ENCODE measurements around the gene DPM3. TPM values are rescaled to one million over a fixed set of nuclear protein-coding genes. Genes with fewer than 3 reads are reported as not detected.
A peak's percentile ranks its signal among the peaks of the same experiment; 100 is the strongest.
"Not testable (repeated sequence)": the region's sequence is repeated elsewhere in the genome, so short reads cannot be mapped to it uniquely, and the experiment has no call there.

The DPM3 gene
- total RNA-seq, 4 donors from 2014 or later: 54.5 to 176 (median 80.6) TPM

DNA sequence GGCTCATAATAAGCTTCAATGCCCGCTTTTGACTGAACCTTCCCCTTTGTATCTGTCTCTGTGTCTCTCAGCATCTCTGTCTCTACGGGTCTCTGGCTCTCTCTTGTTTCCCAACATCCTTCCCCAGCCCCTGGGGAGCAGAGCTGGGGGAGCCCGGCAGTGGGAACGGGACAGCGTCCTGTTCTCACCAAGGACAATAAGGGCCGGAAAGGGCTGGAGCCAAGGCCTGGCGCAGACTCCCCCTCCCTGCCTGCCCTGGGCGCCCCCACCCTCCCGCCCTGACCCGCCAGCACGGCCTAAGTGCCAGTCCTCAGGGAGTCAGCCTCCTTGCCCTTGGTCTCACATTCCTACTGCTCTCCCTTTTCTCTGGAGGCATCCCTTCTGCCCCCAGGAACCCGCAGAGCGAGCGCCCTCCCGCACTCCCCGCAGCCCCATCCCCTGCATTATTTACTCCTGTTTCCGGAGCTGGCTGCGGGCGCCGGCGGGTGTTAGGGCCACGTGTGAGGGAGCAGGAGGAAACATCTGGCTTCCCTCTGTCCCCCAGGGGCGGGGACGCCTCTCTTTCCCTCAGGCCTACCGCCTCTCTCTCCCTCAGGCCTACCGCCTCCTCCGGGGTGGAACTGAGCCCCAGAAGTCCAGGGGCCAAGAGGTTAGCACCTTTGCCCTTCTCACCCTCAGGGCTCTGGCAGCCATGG is 26.3 kb upstream of the DPM3 start:
- H3K4me3 ChIP-seq: peak overlapping the region; percentile 9 to 42 (median 12)
- peak; percentile 90 for DNase-seq (ENCODE audit: extremely low spot score)
- peaks cover 0 to 26% (median 23%) of the 10 kb centered on the region in 4 donors for H3K36me3 ChIP-seq
- 34% methylated on average over 16 of the region's 27 CpGs for WGBS
- TF ChIP-seq POLR2AphosphoS5 (IDR thresholded peaks at IDR 0.05): peak in 1 of 2 donors; percentile 42
- TF ChIP-seq, protein P1, sequence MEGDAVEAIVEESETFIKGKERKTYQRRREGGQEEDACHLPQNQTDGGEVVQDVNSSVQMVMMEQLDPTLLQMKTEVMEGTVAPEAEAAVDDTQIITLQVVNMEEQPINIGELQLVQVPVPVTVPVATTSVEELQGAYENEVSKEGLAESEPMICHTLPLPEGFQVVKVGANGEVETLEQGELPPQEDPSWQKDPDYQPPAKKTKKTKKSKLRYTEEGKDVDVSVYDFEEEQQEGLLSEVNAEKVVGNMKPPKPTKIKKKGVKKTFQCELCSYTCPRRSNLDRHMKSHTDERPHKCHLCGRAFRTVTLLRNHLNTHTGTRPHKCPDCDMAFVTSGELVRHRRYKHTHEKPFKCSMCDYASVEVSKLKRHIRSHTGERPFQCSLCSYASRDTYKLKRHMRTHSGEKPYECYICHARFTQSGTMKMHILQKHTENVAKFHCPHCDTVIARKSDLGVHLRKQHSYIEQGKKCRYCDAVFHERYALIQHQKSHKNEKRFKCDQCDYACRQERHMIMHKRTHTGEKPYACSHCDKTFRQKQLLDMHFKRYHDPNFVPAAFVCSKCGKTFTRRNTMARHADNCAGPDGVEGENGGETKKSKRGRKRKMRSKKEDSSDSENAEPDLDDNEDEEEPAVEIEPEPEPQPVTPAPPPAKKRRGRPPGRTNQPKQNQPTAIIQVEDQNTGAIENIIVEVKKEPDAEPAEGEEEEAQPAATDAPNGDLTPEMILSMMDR (IDR thresholded peaks at IDR 0.05): no peak
- TF ChIP-seq POLR2A (IDR thresholded peaks at IDR 0.05; ENCODE audit: low read depth): no peak
- no peak for TF ChIP-seq EP300 (IDR thresholded peaks at IDR 0.05)
- H3K27ac ChIP-seq (replicated peaks in 1 of 4): peak overlapping the region; percentile 29 to 66 (median 49)
- peaks cover 16 to 30% (median 28%) of the 10 kb centered on the region in 4 donors for H3K4me1 ChIP-seq
- no peaks in the 10 kb centered on the region for H3K27me3 ChIP-seq
- no peaks in the 10 kb centered on the region for H3K9me3 ChIP-seq
- intact Hi-C loops (cut with DNase I): no loop called here

DNA sequence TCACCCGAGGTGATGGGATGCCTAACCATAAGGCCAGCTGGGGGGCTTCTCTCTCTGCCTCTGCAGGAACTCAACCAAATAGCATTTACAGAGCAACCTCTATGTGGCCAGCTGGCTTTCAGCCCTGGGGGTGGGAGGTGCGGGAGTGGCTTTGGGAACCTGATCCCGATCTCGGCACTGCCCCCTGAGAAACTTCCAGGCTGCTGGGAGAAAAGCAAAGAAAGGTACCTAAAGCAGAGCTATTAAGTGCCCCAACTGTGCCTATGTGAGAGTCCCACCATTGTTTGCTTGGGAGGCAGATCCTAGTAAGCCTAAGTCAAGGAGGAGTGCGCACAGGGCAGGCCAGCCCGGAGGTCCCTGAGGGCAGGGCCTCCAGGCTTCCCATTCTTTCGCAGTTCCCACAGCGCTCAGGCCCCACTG is 25.7 kb upstream of the DPM3 start:
- DNase-seq (ENCODE audit: extremely low spot score): no peak
- peak overlapping the region in 3 of 4 donors; percentile 48 to 66 (median 50) for H3K27ac ChIP-seq (replicated peaks in 1 of 4)
- TF ChIP-seq EP300 (IDR thresholded peaks at IDR 0.05): no peak
- TF ChIP-seq, protein P1 (IDR thresholded peaks at IDR 0.05): no peak
- TF ChIP-seq POLR2A (IDR thresholded peaks at IDR 0.05; ENCODE audit: low read depth): no peak
- TF ChIP-seq POLR2AphosphoS5 (IDR thresholded peaks at IDR 0.05): no peak

DNA sequence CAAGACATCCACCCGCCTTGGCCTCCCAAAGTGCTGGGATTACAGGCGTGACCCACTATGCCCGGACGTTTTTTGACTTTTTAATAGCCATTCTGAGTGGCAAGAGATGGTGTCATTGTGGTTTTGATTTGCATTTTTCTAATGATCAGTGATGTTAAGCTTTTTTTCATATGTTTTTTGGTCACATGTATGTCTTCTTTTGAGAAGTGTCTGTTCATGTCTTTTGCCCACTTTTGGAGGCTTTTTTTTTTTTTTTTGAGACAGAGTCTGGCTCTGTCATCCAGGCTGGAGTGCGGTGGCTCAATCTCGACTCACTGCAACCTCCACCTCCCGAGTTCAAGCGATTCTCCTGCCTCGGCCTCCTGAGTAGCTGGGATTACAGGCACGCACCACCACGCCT is 24.3 kb upstream of the DPM3 start:
- WGBS: 93% methylated on average over 11 of the region's 11 CpGs
- H3K4me1 ChIP-seq: peaks cover 16 to 29% (median 22%) of the 10 kb centered on the region in 4 donors
- H3K4me3 ChIP-seq; H3K27me3 ChIP-seq; intact Hi-C loops (cut with DNase I); H3K9me3 ChIP-seq; H3K27ac ChIP-seq (replicated peaks in 1 of 4); DNase-seq (ENCODE audit: extremely low spot score): not testable (repeated sequence)
- peaks cover 0 to 12% (median 9%) of the 10 kb centered on the region in 4 donors for H3K36me3 ChIP-seq

More for the DNA sequence above, 25.7 kb upstream of the DPM3 start:
- Histone ChIP-seq H3K4me3 (peak overlapping the region in 2 of 4 donors; percentile 9 to 10), H3K9me3 (no peaks in the 10 kb centered on the region), H3K36me3 (peaks cover 0 to 26% (median 23%) of the 10 kb centered on the region in 4 donors), H3K27me3 (no peaks in the 10 kb centered on the region), H3K4me1 (peaks cover 16 to 29% (median 24%) of the 10 kb centered on the region in 4 donors)
- 66% methylated on average over 8 of the region's 8 CpGs for WGBS
- intact Hi-C loops (cut with DNase I): no loop called here

DNA sequence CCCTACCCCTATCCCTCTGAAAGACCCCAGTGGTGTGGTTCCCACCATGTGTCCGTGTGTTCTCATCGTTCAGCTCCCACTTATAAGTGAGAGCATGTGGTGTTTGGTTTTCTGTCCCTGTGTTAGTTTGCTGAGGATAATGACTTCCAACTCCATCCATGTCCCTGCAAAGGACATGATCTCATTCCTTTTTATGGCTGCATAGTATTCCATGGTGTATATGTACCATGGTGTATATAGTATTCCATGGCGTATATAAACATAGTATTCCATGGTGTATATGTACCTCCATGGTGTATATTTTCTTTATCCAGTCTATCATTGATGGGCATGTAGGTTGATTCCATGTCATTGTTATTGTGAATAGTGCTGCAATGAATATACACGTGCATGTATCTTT is 23.5 kb upstream of the DPM3 start:
- H3K27ac ChIP-seq (replicated peaks in 1 of 4); intact Hi-C loops (cut with DNase I); H3K36me3 ChIP-seq; H3K9me3 ChIP-seq; H3K27me3 ChIP-seq; H3K4me3 ChIP-seq; DNase-seq (ENCODE audit: extremely low spot score): not testable (repeated sequence)
- 95% methylated on average over 4 of the region's 4 CpGs for WGBS
- peaks cover 16 to 29% (median 22%) of the 10 kb centered on the region in 4 donors for H3K4me1 ChIP-seq

DNA sequence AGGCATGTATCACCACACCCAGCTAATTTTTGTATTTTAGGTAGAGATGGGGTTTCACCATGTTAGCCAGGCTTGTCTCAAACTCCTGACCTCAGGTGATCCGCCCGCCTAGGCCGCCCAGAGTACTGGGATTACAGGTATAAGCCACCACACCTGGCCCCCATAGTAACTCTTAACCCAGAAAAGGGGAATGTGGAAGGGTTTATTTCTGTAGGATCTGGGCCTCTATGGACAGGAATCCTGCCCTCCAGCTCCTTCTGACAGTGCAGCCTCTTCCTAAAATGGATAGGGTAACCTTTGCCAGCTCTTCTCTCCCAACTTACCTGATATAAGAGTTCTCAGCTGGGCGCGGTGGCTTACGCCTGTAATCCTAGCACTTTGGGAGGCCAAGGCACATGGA is 22.3 kb upstream of the DPM3 start:
- H3K36me3 ChIP-seq; H3K27me3 ChIP-seq; H3K27ac ChIP-seq (replicated peaks in 1 of 4); H3K9me3 ChIP-seq; DNase-seq (ENCODE audit: extremely low spot score); H3K4me3 ChIP-seq; intact Hi-C loops (cut with DNase I): not testable (repeated sequence)
- WGBS: 96% methylated on average over 6 of the region's 6 CpGs
- peaks cover 11 to 22% (median 17%) of the 10 kb centered on the region in 4 donors for H3K4me1 ChIP-seq

DNA sequence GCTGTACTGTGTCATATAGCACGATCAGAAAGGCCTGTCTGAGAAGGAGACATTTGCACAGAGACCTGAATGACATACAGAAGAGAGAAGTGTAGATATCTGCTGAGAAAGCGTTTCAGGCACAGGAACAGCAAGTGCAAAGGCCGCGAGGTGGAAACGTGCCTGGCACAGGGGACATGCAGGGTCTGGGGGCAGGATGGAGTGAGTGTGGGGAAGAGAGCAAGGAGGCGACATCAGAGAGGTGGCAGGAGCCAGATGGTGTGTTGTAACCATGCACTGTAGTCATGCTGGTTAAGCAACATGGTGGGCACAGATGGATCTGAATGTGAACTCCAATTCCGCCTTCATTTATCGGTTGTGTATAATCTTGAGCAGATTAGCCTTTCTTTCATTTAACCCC is 19.8 kb upstream of the DPM3 start:
- TF ChIP-seq EP300 (IDR thresholded peaks at IDR 0.05) (no peak), POLR2AphosphoS5 (IDR thresholded peaks at IDR 0.05) (no peak), POLR2A (IDR thresholded peaks at IDR 0.05; ENCODE audit: low read depth) (no peak)
- TF ChIP-seq, protein P1 (IDR thresholded peaks at IDR 0.05): no peak
- Histone ChIP-seq H3K4me3 (no peak overlapping the region), H3K9me3 (no peaks in the 10 kb centered on the region), H3K27me3 (no peaks in the 10 kb centered on the region), H3K36me3 (no peaks in the 10 kb centered on the region), H3K27ac (replicated peaks in 1 of 4) (no peak overlapping the region), H3K4me1 (no peaks in the 10 kb centered on the region)
- intact Hi-C loops (cut with DNase I): no loop called here
- WGBS: 78% methylated on average over 8 of the region's 8 CpGs
- DNase-seq (ENCODE audit: extremely low spot score): no peak

Data from esophagus muscularis mucosa (tissue), 4 donors.